Neuronal stem cell (in vitro differentiated cells): Measurements from ENCODE around the gene SMC4.

Source experiments
- DNase-seq: peaks from one replicate; pipeline ENCODE4 v3.0.0-alpha.2; 2013; ENCODE audit warnings: low spot score
- H2AFZ ChIP-seq: one replicate; pipeline ENCODE4 v1.6.1; 2013; ENCODE audit warnings: mild to moderate bottlenecking, low read length, inconsistent platforms
- H2AK5ac ChIP-seq: 2 replicates; pipeline ENCODE4 v1.6.1; 2013; ENCODE audit warnings: low read depth, mild to moderate bottlenecking, inconsistent platforms, low read length, moderate library complexity, mixed read lengths
- H2BK120ac ChIP-seq: 2 replicates; pipeline ENCODE4 v1.6.1; 2013; ENCODE audit warnings: low read depth, mild to moderate bottlenecking, inconsistent platforms, low read length, moderate library complexity, mixed read lengths
- H2BK12ac ChIP-seq: one replicate; pipeline ENCODE4 v1.6.1; 2013; ENCODE audit warnings: low read length, inconsistent platforms
- H2BK15ac ChIP-seq: 2 replicates; pipeline ENCODE4 v1.6.1; 2013; ENCODE audit warnings: mild to moderate bottlenecking, low read length, inconsistent platforms, mixed read lengths
- H2BK5ac ChIP-seq: one replicate; pipeline ENCODE4 v1.6.1; 2013; ENCODE audit warnings: inconsistent platforms, mild to moderate bottlenecking, low read length, moderate library complexity
- H3K14ac ChIP-seq: one replicate; pipeline ENCODE4 v1.6.1; 2013; ENCODE audit warnings: low read length, inconsistent platforms
- H3K18ac ChIP-seq: 2 replicates; pipeline ENCODE4 v1.6.1; 2013; ENCODE audit warnings: low read length, inconsistent platforms
- H3K23ac ChIP-seq: 2 replicates; pipeline ENCODE4 v1.6.1; 2013; ENCODE audit warnings: low read depth, mild to moderate bottlenecking, mixed read lengths, low read length, inconsistent platforms; ENCODE audit not compliant: poor library complexity
- H3K27ac ChIP-seq: replicated peaks from 3 replicates; pipeline ENCODE4 v1.5.1; 2013; ENCODE audit warnings: low read length, inconsistent platforms
- H3K27me3 ChIP-seq, 3 experiments: 2 replicates each; pipeline ENCODE4 v1.6.1; 2013; ENCODE audit warnings: low read length in 3 of 3, mild to moderate bottlenecking in 2 of 3, inconsistent platforms in 1 of 3, low read depth in 1 of 3, mixed read lengths in 1 of 3, moderate library complexity in 1 of 3; ENCODE audit not compliant: control insufficient read depth in 3 of 3, insufficient read depth in 3 of 3
- H3K36me3 ChIP-seq, 2 donors: replicated peaks in 1 of 2; 2 replicates each; pipeline ENCODE4 v1.6.1; 2013; ENCODE audit warnings: low read length in 2 of 2; ENCODE audit not compliant: control insufficient read depth in 2 of 2, insufficient read depth in 2 of 2
- H3K4ac ChIP-seq: 2 replicates; pipeline ENCODE4 v1.6.1; 2013; ENCODE audit warnings: inconsistent platforms, mild to moderate bottlenecking, low read length, moderate library complexity
- H3K4me1 ChIP-seq, 2 donors: 1 replicate in 1 of 2; 2 replicates in 1 of 2; pipeline ENCODE4 v1.6.1; 2013; ENCODE audit warnings: low read length in 2 of 2, low read depth in 1 of 2; ENCODE audit not compliant: control insufficient read depth in 2 of 2, insufficient read depth in 1 of 2
- H3K4me2 ChIP-seq: one replicate; pipeline ENCODE4 v1.6.1; 2013; ENCODE audit warnings: mild to moderate bottlenecking, low read length, inconsistent platforms; ENCODE audit not compliant: insufficient read depth, poor library complexity, severe bottlenecking
- H3K4me3 ChIP-seq, 2 donors: 2 replicates each; pipeline ENCODE4 v1.5.1; 2013; ENCODE audit warnings: low read length in 2 of 2, mild to moderate bottlenecking in 2 of 2, inconsistent platforms in 1 of 2, moderate library complexity in 1 of 2
- H3K79me1 ChIP-seq: one replicate; pipeline ENCODE4 v1.6.1; 2013; ENCODE audit warnings: low read depth, mild to moderate bottlenecking, inconsistent platforms, low read length, moderate library complexity
- H3K9ac ChIP-seq: one replicate; pipeline ENCODE4 v1.6.1; 2013; ENCODE audit warnings: mild to moderate bottlenecking, low read depth, low read length, inconsistent platforms; ENCODE audit not compliant: poor library complexity
- H3K9me3 ChIP-seq, 2 donors: replicated peaks in 1 of 2; 2 replicates each; pipeline versions ENCODE3 to v1.6.1; 2013; ENCODE audit warnings: low read length in 2 of 2, mild to moderate bottlenecking in 2 of 2, inconsistent platforms in 1 of 2, low read depth in 1 of 2, mixed read lengths in 1 of 2, moderate library complexity in 1 of 2; ENCODE audit not compliant: control insufficient read depth in 2 of 2, insufficient read depth in 1 of 2
- H4K8ac ChIP-seq: one replicate; pipeline ENCODE4 v1.6.1; 2013; ENCODE audit warnings: low read depth, mild to moderate bottlenecking, inconsistent platforms, low read length, moderate library complexity
- H4K91ac ChIP-seq: one replicate; pipeline ENCODE4 v1.6.1; 2013; ENCODE audit warnings: low read length, low read depth, mild to moderate bottlenecking, inconsistent platforms; ENCODE audit not compliant: poor library complexity
- WGBS, 2 donors: extraction: QIAGEN DNeasy Blood & Tissue Kit; methylation state at CpG; one replicate each; pipeline ENCODE4 v1.1.7; 2013; ENCODE audit warnings: missing lambda C conversion rate in 2 of 2, mixed read lengths in 1 of 2; ENCODE audit not compliant: insufficient read length in 2 of 2, insufficient replicate concordance in 1 of 2; ENCODE audit errors: extremely low coverage in 2 of 2; 5-methylcytosine and 5-hydroxymethylcytosine counted together

The SMC4 gene

GRCh38 chr3:160390565-160391138, 8.8 kb upstream of the SMC4 start:
- WGBS, 2 donors, result no CpG with 5 or more reads among the region's 3 CpGs
- Histone ChIP-seq H3K4ac (no peak overlapping the region), H3K23ac (no peak overlapping the region), H3K27ac (no peak overlapping the region), H2AK5ac (no peak overlapping the region), H2BK5ac (no peak overlapping the region), H3K27me3 (no peaks in the 10 kb centered on the region), H2BK15ac (no peak overlapping the region), H3K79me1 (peaks cover 2% of the 10 kb centered on the region), H3K36me3 (no peaks in the 10 kb centered on the region), H4K91ac (no peak overlapping the region), H3K18ac (no peak overlapping the region), H3K9me3 (no peaks in the 10 kb centered on the region), H2BK12ac (no peak overlapping the region), H3K9ac (no peak overlapping the region), H2BK120ac (no peak overlapping the region), H3K4me2 (no peak overlapping the region), H3K14ac (no peak overlapping the region), H2AFZ (no peak overlapping the region), H3K4me3 (no peak overlapping the region), H3K4me1 (peaks cover 0 to 2% of the 10 kb centered on the region in 2 donors), H4K8ac (no peak overlapping the region)
- no peak for DNase-seq

GRCh38 chr3:160392798-160393197, 6.7 kb upstream of the SMC4 start:
- no peak for DNase-seq
- no peak overlapping the region for H3K27ac ChIP-seq
- no peak overlapping the region for H2AFZ ChIP-seq
- H3K4me3 ChIP-seq, result no peak overlapping the region
- peaks cover 0 to 2% of the 10 kb centered on the region in 2 donors for H3K4me1 ChIP-seq
- H3K9ac ChIP-seq, result no peak overlapping the region
- H3K27me3 ChIP-seq, result no peaks in the 10 kb centered on the region
- H3K9me3 ChIP-seq, result no peaks in the 10 kb centered on the region
- no peak overlapping the region for H3K14ac ChIP-seq
- no peaks in the 10 kb centered on the region for H3K36me3 ChIP-seq
- no peak overlapping the region for H2BK120ac ChIP-seq
- H3K79me1 ChIP-seq, result peaks cover 2% of the 10 kb centered on the region
- H2BK12ac ChIP-seq, result no peak overlapping the region
- no peak overlapping the region for H2AK5ac ChIP-seq
- no peak overlapping the region for H3K18ac ChIP-seq
- H2BK5ac ChIP-seq, result no peak overlapping the region
- H4K91ac ChIP-seq, result no peak overlapping the region
- H4K8ac ChIP-seq, result no peak overlapping the region
- no peak overlapping the region for H3K4me2 ChIP-seq
- H2BK15ac ChIP-seq, result no peak overlapping the region
- H3K4ac ChIP-seq, result no peak overlapping the region
- H3K23ac ChIP-seq, result no peak overlapping the region

- peaks cover 2 to 3% of the 10 kb centered on the region in 2 donors for H3K4me1 ChIP-seq
- H3K14ac ChIP-seq, result no peak overlapping the region
- H3K18ac ChIP-seq, result no peak overlapping the region
- no peak overlapping the region for H2BK5ac ChIP-seq
- H3K4ac ChIP-seq, result no peak overlapping the region
- no peak overlapping the region for H4K8ac ChIP-seq
- H2AFZ ChIP-seq, result no peak overlapping the region
- H3K4me3 ChIP-seq, result no peak overlapping the region
- no peak overlapping the region for H3K27ac ChIP-seq
- H4K91ac ChIP-seq, result no peak overlapping the region
- no peak overlapping the region for H2BK12ac ChIP-seq
- no peak overlapping the region for H2BK120ac ChIP-seq
- no peak overlapping the region for H2AK5ac ChIP-seq
- H3K4me2 ChIP-seq, result no peak overlapping the region
- no CpG with 5 or more reads among the region's 2 CpGs for WGBS, 2 donors
- DNase-seq, result no peak
- H3K27me3 ChIP-seq, result no peaks in the 10 kb centered on the region
- no peaks in the 10 kb centered on the region for H3K36me3 ChIP-seq
- H3K79me1 ChIP-seq, result peaks cover 2% of the 10 kb centered on the region
- H3K9ac ChIP-seq, result no peak overlapping the region
- H3K9me3 ChIP-seq, result no peaks in the 10 kb centered on the region
- H3K23ac ChIP-seq, result no peak overlapping the region
- H2BK15ac ChIP-seq, result no peak overlapping the region
Measured at GRCh38 chr3:160393346-160394008, 6.0 kb upstream of the SMC4 start.

- Histone ChIP-seq H3K27me3 (no peaks in the 10 kb centered on the region), H3K4me3 (no peak overlapping the region), H3K79me1 (peaks cover 2% of the 10 kb centered on the region), H3K9me3 (no peaks in the 10 kb centered on the region), H2BK5ac (no peak overlapping the region), H3K18ac (no peak overlapping the region), H3K9ac (no peak overlapping the region), H3K4me2 (no peak overlapping the region), H3K36me3 (no peaks in the 10 kb centered on the region), H2BK120ac (no peak overlapping the region), H2AFZ (no peak overlapping the region), H3K23ac (no peak overlapping the region), H2BK12ac (no peak overlapping the region), H4K91ac (no peak overlapping the region), H3K4ac (no peak overlapping the region), H2BK15ac (no peak overlapping the region), H3K4me1 (peaks cover 2 to 3% of the 10 kb centered on the region in 2 donors), H2AK5ac (no peak overlapping the region), H3K14ac (no peak overlapping the region), H3K27ac (no peak overlapping the region), H4K8ac (no peak overlapping the region)
- DNase-seq, result no peak
- no CpG with 5 or more reads among the region's 3 CpGs for WGBS, 2 donors
Measured at GRCh38 chr3:160394009-160394392, 5.4 kb upstream of the SMC4 start.
